ENCODE measurements around the gene EIF2D.

Gene EIF2D

DNA sequence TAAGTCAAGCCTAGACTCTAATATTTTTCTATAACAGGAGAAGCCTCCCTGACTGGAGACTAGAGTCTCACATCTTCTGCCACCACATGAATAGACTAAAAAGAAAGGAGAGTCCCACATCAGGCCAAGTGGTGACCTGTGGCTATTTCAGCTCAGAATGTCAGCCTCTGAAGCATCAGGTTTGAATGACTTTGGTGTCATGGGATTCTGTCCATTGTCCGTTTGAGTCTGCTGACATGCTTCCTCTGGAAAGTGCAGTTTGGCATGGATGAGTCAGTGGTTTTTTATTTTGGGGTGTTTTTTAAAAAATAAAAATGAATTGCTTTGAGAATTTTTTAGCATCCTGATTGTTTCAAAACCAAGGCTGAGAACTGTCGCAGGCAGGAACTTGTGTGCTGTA is 42.6 kb upstream of the EIF2D start:
- TF ChIP-seq TAF1 (IDR thresholded peaks at IDR 0.05; ENCODE audit: borderline replicate concordance, insufficient read depth, low read length) (no peak), POLR2AphosphoS5 (IDR thresholded peaks at IDR 0.05; ENCODE audit: low read depth, low read length) (no peak), FOXP2 (optimal IDR thresholded peaks at IDR 0.05; ENCODE audit: borderline replicate concordance, extremely low read depth, extremely low read length, insufficient read depth) (no peak)

GRCh38 chr1:206653715-206654459 is 41.6 kb upstream of the EIF2D start:
- TF ChIP-seq SIN3A (IDR thresholded peaks at IDR 0.05; ENCODE audit: borderline replicate concordance, insufficient read depth, low read length): no peak
- TF ChIP-seq FOXP2 (optimal IDR thresholded peaks at IDR 0.05; ENCODE audit: borderline replicate concordance, extremely low read depth, extremely low read length, insufficient read depth): no peak
- no peak for TF ChIP-seq POLR2AphosphoS5 (IDR thresholded peaks at IDR 0.05; ENCODE audit: low read depth, low read length)
- TF ChIP-seq TAF1 (IDR thresholded peaks at IDR 0.05; ENCODE audit: borderline replicate concordance, insufficient read depth, low read length): no peak
- no peak for TF ChIP-seq REST (IDR thresholded peaks at IDR 0.05; ENCODE audit: insufficient read depth in 1 of 2, low read depth in 2 of 2, low read length in 2 of 2)

- no peak for TF ChIP-seq POLR2AphosphoS5 (IDR thresholded peaks at IDR 0.05; ENCODE audit: low read depth, low read length)
- TF ChIP-seq REST (IDR thresholded peaks at IDR 0.05; ENCODE audit: insufficient read depth in 1 of 2, low read depth in 2 of 2, low read length in 2 of 2): no peak
- TF ChIP-seq SIN3A (IDR thresholded peaks at IDR 0.05; ENCODE audit: borderline replicate concordance, insufficient read depth, low read length): no peak
- TF ChIP-seq FOXP2 (optimal IDR thresholded peaks at IDR 0.05; ENCODE audit: borderline replicate concordance, extremely low read depth, extremely low read length, insufficient read depth): no peak
- no peak for TF ChIP-seq TAF1 (IDR thresholded peaks at IDR 0.05; ENCODE audit: borderline replicate concordance, insufficient read depth, low read length)
Observed at GRCh38 chr1:206651958-206652890, 40.0 kb upstream of the EIF2D start.

GRCh38 chr1:206651014-206651413 is 38.7 kb upstream of the EIF2D start:
- TF ChIP-seq FOXP2 (optimal IDR thresholded peaks at IDR 0.05; ENCODE audit: borderline replicate concordance, extremely low read depth, extremely low read length, insufficient read depth): no peak
- TF ChIP-seq SIN3A (IDR thresholded peaks at IDR 0.05; ENCODE audit: borderline replicate concordance, insufficient read depth, low read length): no peak
- TF ChIP-seq TAF1 (IDR thresholded peaks at IDR 0.05; ENCODE audit: borderline replicate concordance, insufficient read depth, low read length): no peak
- TF ChIP-seq POLR2AphosphoS5 (IDR thresholded peaks at IDR 0.05; ENCODE audit: low read depth, low read length): no peak
- no peak for TF ChIP-seq REST (IDR thresholded peaks at IDR 0.05; ENCODE audit: insufficient read depth in 1 of 2, low read depth in 2 of 2, low read length in 2 of 2)

DNA sequence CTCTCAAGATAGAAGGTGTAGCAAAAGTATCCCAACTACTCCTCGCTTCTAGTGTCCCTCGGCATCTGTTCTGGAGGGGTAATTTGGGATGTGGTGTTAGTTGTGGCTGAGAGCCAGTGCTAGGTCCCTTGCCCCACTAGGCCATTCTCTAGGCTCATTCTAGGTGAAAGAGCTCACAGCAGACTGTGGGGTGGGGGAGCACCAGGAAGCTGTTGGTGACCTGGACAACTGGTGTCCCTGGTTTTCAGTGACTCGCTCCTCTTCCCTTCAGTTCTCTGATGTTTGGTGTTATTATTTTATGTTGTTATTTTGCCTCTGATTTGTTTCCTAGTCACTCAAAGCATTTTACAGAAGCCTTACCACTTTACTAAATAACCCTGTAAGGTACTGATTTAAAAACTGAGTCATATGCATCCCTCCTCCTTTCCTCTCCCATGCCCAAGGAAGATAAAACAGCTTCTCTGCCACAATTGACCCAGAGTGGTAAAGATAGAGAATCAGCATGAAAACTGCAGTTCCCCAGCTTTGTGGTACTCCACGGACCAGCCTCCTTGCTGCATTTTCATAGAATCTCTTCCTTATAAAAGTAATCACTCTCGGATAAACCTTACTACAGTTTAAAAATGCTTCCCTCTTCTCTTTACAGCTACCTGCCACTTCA is 37.1 kb upstream of the EIF2D start:
- TF ChIP-seq TAF1 (IDR thresholded peaks at IDR 0.05; ENCODE audit: borderline replicate concordance, insufficient read depth, low read length): no peak

Measured in PFSK-1 (cell line).